ENCODE data around the gene SYPL1.

DNA sequence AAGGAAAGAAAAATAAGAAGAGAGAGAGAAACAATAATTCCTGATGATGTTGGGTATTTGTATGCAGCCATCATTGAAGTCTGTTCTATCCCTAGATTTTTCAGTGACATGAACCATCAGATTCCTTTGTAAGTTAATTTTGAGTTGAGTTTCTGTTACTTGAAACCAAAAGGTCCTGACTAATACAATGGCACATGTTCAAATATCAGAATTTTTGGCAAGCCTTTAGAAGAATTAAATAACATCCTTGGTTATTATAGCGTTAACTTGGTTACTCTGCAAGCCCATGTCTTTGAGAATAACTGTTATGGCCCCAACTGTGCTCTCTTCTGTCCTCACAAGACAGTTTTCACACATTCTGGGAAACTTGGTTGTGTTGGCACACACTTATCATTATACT, 66.5 kb downstream of the SYPL1 start:
- no peak for TF ChIP-seq POLR2AphosphoS5 (IDR thresholded peaks at IDR 0.05; ENCODE audit: borderline replicate concordance, low read depth, low read length)
- TF ChIP-seq EZH2 (IDR thresholded peaks at IDR 0.05), result no peak
